Activated T-helper 1 cell treated with anti-CD3 and anti-CD28 coated beads, Interleukin-12 subunit alpha, Interleukin-12 subunit beta, Interleukin-2, Interleukin-4 antibody, amounts not matched to agents 30 ng/mL and 10 ng/mL and 1 ng/mL, durations not matched to agents 14 hours and 24 hours and 36 hours (primary cell): Measurements from ENCODE around the gene SPATA25. TPM values are rescaled to one million over a fixed set of nuclear protein-coding genes. Genes with fewer than 3 reads are reported as not detected.
A peak's percentile ranks its signal among the peaks of the same experiment; 100 is the strongest.

Experiments
- DNase-seq: peaks from one replicate; pipeline ENCODE4 v3.0.0; 2021; ENCODE audit warnings: low spot score
- H3K27ac Mint-ChIP-seq: one replicate; pipeline ENCODE4 v1.8.0; 2021; ENCODE audit warnings: mild to moderate bottlenecking, mixed read lengths
- H3K27me3 Mint-ChIP-seq: one replicate; pipeline ENCODE4 v1.8.0; 2022; ENCODE audit warnings: mild to moderate bottlenecking, moderate library complexity, mixed read lengths; ENCODE audit not compliant: insufficient read depth
- H3K36me3 Mint-ChIP-seq: one replicate; pipeline ENCODE4 v1.8.0; 2021; ENCODE audit warnings: low read depth, mixed read lengths
- H3K4me1 Mint-ChIP-seq: one replicate; pipeline ENCODE4 v1.8.0; 2021; ENCODE audit warnings: low read depth, mixed read lengths
- H3K4me3 Mint-ChIP-seq: one replicate; pipeline ENCODE4 v1.8.0; 2021; ENCODE audit warnings: mild to moderate bottlenecking, moderate library complexity, mixed read lengths
- H3K9me3 Mint-ChIP-seq: one replicate; pipeline ENCODE4 v1.8.0; 2021; ENCODE audit warnings: mixed read lengths
- intact Hi-C: fragments of 100-400 bp; cut with micrococcal nuclease; formaldehyde crosslinking; loops from one replicate; pipeline ENCODE4 v1.15.1; 2024
- total RNA-seq: library from RNA; stranded (reverse); gene quantifications from 2 replicates; pipeline ENCODE4 v1.2.3, GENCODE V29; 2022

The SPATA25 gene
- total RNA-seq, 1 donor from 2014 or later: 1.1 TPM

DNA sequence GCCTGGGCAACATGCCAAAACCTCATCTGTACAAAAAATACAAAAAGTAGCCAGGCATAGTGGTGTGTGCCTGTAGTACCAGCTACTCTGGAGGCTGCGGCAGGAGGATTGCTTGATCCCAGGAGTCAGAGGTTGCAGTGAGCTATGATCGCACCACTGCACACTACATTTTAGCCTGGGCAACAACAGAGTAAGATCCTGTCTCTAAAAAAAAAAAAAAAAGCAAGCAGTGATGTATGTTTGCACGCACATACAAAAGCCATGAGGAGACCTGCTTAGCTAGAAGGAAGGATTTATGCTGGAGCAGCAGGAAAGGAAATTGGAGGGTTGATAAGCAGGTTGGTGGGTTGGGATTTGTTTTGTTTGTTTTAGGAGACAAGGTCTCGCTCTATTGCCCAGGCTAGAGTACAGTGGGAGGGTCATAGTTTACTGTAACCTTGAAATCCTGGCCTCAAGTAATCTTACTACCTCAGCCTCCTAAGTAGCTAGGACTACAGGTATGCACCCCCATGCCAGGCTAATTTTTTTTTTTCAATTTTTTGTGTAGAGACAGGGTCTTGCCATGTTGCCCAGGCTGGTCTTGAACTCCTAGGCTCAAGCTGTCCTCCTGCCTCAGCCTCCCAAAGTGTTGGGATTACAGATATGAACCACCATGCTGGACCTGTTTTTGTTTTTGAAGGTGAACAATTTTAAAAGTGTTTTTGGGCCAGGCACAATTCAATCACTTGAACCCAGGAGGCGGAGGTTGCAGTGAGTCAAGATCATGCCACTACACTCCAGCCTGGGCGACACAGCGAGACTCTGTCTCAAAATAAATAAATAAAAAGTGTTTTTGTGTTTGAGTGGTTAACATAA is 26.0 kb downstream of the SPATA25 start:
- H3K27me3 Mint-ChIP-seq: no peaks in the 10 kb centered on the region

GRCh38 chr20:45860560-45861220 is 26.7 kb downstream of the SPATA25 start:
- intact Hi-C loops: no loop called here
- Mint-ChIP-seq H3K27ac (no peak overlapping the region), H3K4me1 (peaks cover 33% of the 10 kb centered on the region), H3K9me3 (no peaks in the 10 kb centered on the region), H3K27me3 (no peaks in the 10 kb centered on the region), H3K4me3 (no peak overlapping the region), H3K36me3 (peaks cover 13% of the 10 kb centered on the region)
- DNase-seq: no peak

More for the DNA sequence above, 26.0 kb downstream of the SPATA25 start:
- DNase-seq: no peak
- Mint-ChIP-seq H3K4me1 (peaks cover 26% of the 10 kb centered on the region), H3K36me3 (peaks cover 13% of the 10 kb centered on the region), H3K4me3 (no peak overlapping the region), H3K27ac (no peak overlapping the region), H3K9me3 (no peaks in the 10 kb centered on the region)
- intact Hi-C loops: no loop called here

DNA sequence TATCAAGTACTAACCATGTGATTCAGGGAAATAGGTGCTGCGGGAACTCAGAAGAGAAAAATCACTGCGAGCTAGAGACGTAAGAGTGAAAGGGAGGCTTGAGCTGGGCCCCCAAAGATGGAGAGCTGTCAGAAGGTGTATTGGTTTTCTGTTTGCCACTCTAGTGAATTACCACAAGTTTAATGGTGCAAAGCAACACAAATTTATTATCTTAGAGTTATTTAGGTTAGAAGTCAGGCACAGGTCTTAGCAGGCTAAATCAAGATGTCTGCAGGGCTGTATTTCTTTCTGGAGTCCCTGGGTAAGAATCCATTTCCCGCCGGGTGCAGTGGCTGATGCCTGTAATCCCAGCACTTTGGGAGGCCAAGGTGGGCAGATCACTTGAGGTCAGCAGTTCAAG is 27.5 kb downstream of the SPATA25 start:
- intact Hi-C loops: loop anchor here (5.0 kb wide), 1 partner anchor 498 kb away; the partner anchor contains the start of gene SYS1
- no peak overlapping the region for H3K4me3 Mint-ChIP-seq
- no peak overlapping the region for H3K27ac Mint-ChIP-seq
- no peaks in the 10 kb centered on the region for H3K27me3 Mint-ChIP-seq
- H3K36me3 Mint-ChIP-seq: peaks cover 15% of the 10 kb centered on the region
- no peak for DNase-seq
- no peaks in the 10 kb centered on the region for H3K9me3 Mint-ChIP-seq
- peaks cover 33% of the 10 kb centered on the region for H3K4me1 Mint-ChIP-seq

DNA sequence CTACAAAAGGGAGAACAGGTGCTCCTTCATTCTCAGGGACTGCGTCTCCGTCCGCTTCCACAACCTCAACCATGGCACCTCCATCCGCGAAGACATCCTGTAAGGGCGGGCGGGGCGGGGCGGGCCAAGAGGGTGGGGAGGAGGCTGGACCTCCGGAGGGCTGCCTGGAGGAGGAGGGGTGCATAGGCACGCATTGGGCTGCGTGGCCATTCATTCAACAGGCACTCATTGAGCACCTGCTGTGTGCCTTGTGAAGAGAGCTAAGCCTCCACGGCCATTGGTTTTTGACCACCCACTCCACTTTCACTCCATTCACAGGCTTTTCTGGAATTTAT is 29.6 kb downstream of the SPATA25 start:
- Mint-ChIP-seq H3K27ac (peak overlapping the region; percentile 98), H3K27me3 (no peaks in the 10 kb centered on the region), H3K9me3 (no peaks in the 10 kb centered on the region), H3K4me1 (peaks cover 33% of the 10 kb centered on the region), H3K36me3 (peaks cover 19% of the 10 kb centered on the region), H3K4me3 (peak overlapping the region; percentile 97)
- intact Hi-C loops: loop anchor here (1.0 to 5.0 kb wide), 10 partner anchors 23 to 496 kb away; partner anchors contain the start of genes CTSA, DNTTIP1, NEURL2 and PIGT
- no peak for DNase-seq

DNA sequence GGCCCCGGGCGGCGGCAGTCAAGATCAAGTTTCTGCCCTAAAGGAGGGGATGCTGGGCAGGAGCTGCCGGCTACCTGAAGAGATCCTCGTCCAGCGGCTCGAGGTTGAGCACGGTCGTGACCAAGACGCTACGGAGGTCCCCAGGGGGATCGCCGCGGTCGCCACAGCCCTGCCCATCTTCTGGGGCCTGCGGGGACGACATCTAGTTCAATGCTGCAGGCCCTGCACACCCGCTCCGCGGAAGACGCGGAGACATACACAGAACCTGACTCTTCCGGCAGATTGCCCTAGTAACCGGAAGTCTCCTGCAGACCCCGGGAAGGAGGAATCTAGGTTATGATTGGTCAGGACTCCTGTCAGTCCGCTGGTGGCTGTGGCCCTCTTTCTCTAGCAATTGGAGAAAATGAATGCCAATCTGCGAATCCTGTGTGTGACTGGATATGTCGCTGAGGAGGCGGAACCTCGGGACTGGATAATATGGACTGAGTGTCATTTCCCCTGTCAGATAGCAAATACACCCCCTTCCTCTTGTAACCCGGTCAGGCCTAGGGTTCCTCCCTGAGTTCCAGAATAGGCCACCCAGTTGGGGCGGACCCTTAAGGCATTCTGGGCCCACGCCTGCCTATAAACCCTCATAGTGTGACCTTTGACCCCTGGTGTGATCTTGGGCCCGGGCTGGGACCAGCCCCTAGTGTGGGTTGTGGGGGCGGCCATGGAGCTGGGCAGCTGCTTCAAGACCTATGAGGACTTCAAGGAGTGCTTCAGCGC is 30.1 kb downstream of the SPATA25 start, which contains the start of the genes ACOT8 and ZSWIM3:
TSS of gene ACOT8 (minus strand) at position 279 of the 768 bp plus-strand sequence. CDS start at position 202, 77 bp downstream.
TSS of gene ZSWIM3 (plus strand) at position 501 of the 768 bp plus-strand sequence. CDS start at position 713, 212 bp downstream.
- Mint-ChIP-seq H3K27ac (peak within 1 kb of the TSS; percentile 98), H3K9me3 (no peaks in the 10 kb centered on the region), H3K36me3 (peaks cover 21% of the 10 kb centered on the region), H3K4me1 (peaks cover 33% of the 10 kb centered on the region), H3K4me3 (peak within 1 kb of the TSS; percentile 97), H3K27me3 (no peaks in the 10 kb centered on the region)
- DNase-seq: peak; percentile 95
- intact Hi-C loops: loop anchor here (1.0 to 5.0 kb wide), 10 partner anchors 23 to 495 kb away; partner anchors contain the start of genes CTSA, DNTTIP1, NEURL2 and PIGT

- no peak for DNase-seq
- Mint-ChIP-seq H3K4me1 (peaks cover 23% of the 10 kb centered on the region), H3K36me3 (peaks cover 27% of the 10 kb centered on the region), H3K27me3 (no peaks in the 10 kb centered on the region), H3K9me3 (no peaks in the 10 kb centered on the region), H3K27ac (no peak overlapping the region), H3K4me3 (no peak overlapping the region)
- intact Hi-C loops: no loop called here
Measured at GRCh38 chr20:45853484-45853883, 33.9 kb downstream of the SPATA25 start.

DNA sequence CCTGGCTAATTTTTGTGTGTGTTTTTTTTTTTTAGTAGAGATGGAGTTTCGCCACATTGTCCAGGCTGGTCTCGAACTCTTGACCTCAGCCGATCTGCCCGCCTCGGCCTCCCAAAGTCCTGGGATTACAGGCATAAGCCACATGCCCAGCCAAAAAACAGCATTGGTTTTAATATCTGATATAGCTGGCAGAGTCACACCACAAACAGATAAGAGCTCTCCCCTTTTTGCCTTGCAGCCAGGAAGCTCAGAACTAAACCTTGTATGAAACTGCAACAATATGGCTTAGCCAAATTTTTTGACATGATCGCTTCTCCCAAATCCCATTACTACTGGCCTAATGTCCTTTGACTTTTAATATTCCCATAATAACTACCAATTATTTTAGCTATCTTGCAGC is 35.1 kb downstream of the SPATA25 start:
- H3K27me3 Mint-ChIP-seq: no peaks in the 10 kb centered on the region
- H3K4me3 Mint-ChIP-seq: no peak overlapping the region
- H3K4me1 Mint-ChIP-seq: peaks cover 11% of the 10 kb centered on the region
- peaks cover 24% of the 10 kb centered on the region for H3K36me3 Mint-ChIP-seq
- H3K27ac Mint-ChIP-seq: no peak overlapping the region
- DNase-seq: no peak
- intact Hi-C loops: no loop called here
- no peaks in the 10 kb centered on the region for H3K9me3 Mint-ChIP-seq

DNA sequence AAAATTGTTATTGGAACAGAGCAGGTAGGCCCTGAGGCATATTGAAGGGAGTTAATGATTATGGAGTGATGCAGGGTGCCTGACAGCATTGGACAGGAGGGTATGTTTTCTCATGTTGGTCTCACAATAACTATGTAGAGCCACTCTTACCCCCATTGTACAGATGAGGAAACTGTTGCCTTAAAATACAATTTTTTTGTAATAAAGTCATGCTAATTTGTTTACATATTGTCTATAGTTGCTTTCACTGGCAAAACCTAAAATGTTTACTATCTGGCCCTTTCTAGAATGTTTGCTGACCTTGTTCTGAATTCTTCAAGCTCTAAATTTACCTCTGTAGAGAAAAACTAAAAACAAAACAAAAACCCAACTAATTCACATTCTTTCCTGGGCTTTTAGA is 35.9 kb downstream of the SPATA25 start:
- peaks cover 8% of the 10 kb centered on the region for H3K4me1 Mint-ChIP-seq
- intact Hi-C loops: no loop called here
- H3K4me3 Mint-ChIP-seq: no peak overlapping the region
- no peak overlapping the region for H3K27ac Mint-ChIP-seq
- DNase-seq: no peak
- H3K9me3 Mint-ChIP-seq: no peaks in the 10 kb centered on the region
- peaks cover 23% of the 10 kb centered on the region for H3K36me3 Mint-ChIP-seq
- H3K27me3 Mint-ChIP-seq: no peaks in the 10 kb centered on the region

GRCh38 chr20:45850926-45851325 is 36.5 kb downstream of the SPATA25 start:
- Mint-ChIP-seq H3K27ac (no peak overlapping the region), H3K36me3 (peaks cover 27% of the 10 kb centered on the region), H3K27me3 (no peaks in the 10 kb centered on the region), H3K4me3 (no peak overlapping the region), H3K9me3 (no peaks in the 10 kb centered on the region), H3K4me1 (peaks cover 2% of the 10 kb centered on the region)
- no peak for DNase-seq
- intact Hi-C loops: no loop called here

DNA sequence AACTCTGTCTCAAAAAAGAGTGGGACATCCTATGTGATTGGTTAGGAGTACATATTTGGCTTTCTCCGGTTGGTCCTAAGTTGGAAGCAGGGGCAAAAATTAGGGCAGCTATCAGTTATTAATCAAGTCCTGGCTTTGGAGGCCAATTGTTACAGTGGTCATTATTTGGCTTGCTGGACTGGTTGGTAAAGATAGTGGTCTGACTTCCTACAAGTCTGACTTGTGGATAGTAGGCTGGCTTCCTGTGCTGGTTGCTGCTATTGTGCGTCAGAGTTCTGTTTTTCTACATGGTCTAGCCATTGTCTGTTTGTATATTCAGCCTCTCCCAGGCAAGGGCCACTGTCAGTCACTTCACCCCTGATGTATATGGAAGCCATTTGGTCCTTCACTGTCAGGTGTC is 37.2 kb downstream of the SPATA25 start:
- peaks cover 27% of the 10 kb centered on the region for H3K36me3 Mint-ChIP-seq
- no peak for DNase-seq
- intact Hi-C loops: no loop called here
- H3K27me3 Mint-ChIP-seq: no peaks in the 10 kb centered on the region
- H3K27ac Mint-ChIP-seq: no peak overlapping the region
- H3K4me3 Mint-ChIP-seq: no peak overlapping the region
- no peaks in the 10 kb centered on the region for H3K4me1 Mint-ChIP-seq
- no peaks in the 10 kb centered on the region for H3K9me3 Mint-ChIP-seq

GRCh38 chr20:45848969-45849582 is 38.3 kb downstream of the SPATA25 start:
- DNase-seq: no peak
- Mint-ChIP-seq H3K4me3 (no peak overlapping the region), H3K27me3 (no peaks in the 10 kb centered on the region), H3K27ac (no peak overlapping the region), H3K4me1 (no peaks in the 10 kb centered on the region), H3K9me3 (no peaks in the 10 kb centered on the region), H3K36me3 (peaks cover 29% of the 10 kb centered on the region)
- intact Hi-C loops: no loop called here

DNA sequence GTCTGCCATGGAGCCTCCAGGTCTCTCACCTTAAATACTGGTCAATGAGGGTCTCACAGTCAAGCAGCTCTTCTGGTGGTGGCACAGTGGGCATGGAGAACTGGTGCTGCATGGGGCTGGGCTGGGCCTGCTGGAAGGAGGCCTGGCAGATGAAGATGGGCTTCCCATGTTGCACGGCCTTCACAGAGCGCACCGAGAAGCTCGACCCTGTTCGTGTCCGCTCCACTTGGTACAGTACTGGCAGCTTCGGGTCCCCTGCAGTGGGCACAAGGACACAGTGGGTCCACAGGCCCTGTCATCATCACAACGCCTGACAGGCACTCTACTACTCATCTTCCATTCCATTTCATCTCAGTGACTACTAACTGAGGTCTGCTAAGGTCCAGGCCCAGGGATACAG is 39.0 kb downstream of the SPATA25 start:
- intact Hi-C loops: no loop called here
- H3K36me3 Mint-ChIP-seq: peaks cover 30% of the 10 kb centered on the region
- no peaks in the 10 kb centered on the region for H3K27me3 Mint-ChIP-seq
- no peak for DNase-seq
- H3K27ac Mint-ChIP-seq: no peak overlapping the region
- no peak overlapping the region for H3K4me3 Mint-ChIP-seq
- H3K4me1 Mint-ChIP-seq: no peaks in the 10 kb centered on the region
- no peaks in the 10 kb centered on the region for H3K9me3 Mint-ChIP-seq
